Activated CD8-positive, alpha-beta memory T cell treated with anti-CD3 and anti-CD28 coated beads, Interleukin-2, amount 50 U/mL, for 1 hour (primary cell): Measurements from ENCODE around the gene PIP4K2B.
"Not testable (repeated sequence)": the region's sequence is repeated elsewhere in the genome, so short reads cannot be mapped to it uniquely, and the experiment has no call there.

Experiments
- DNase-seq: peaks from one replicate; pipeline ENCODE4 v3.0.0-alpha.2; 2020; ENCODE audit errors: extremely low read depth

Gene PIP4K2B

DNA sequence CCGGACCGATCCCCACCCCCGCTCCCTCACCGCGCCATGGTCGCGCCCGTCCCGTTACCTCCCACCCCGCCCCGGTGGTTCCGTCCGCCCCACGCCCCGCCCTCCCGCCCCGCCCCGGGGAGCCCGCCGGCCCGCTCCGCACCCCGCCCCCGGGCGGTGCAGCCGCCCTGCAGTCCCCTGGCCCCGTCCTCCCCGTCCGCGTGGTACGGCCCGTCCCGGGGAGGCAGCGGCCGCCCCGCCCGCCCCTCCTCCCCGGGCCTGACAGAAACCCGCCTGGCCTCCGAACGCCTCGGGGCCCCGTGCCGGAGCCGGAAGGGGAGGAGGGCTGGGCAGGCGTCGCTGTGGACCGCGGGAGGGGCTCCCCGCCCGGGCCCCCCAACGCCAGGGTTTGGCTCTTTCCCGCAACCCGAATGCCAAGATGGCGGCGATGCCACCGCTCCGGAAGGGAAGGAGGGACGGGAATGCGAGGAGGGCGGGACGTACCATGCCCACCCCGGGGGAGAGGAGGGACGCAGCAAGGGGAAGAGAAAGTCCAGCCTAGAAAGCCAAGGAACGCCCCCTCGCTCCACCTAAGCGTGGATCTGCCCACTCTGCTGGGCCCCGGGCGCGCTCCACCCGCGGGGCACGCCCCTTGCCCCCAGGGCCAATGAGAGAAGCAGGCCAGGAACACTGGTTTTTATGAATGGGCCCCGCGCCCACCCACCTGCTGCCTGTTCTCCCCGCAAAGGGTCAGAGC, at the start of gene PIP4K2B:
TSS of gene PIP4K2B (minus strand) at position 56 of the 736 bp plus-strand sequence. CDS start 132 bp downstream, outside the sequence.
- DNase-seq, result peak; percentile 56

GRCh38 chr17:38848557-38848891, 49.2 kb upstream of the PIP4K2B start:
- DNase-seq, result no peak

GRCh38 chr17:38844261-38844757, 45.0 kb upstream of the PIP4K2B start:
- DNase-seq, result no peak

DNA sequence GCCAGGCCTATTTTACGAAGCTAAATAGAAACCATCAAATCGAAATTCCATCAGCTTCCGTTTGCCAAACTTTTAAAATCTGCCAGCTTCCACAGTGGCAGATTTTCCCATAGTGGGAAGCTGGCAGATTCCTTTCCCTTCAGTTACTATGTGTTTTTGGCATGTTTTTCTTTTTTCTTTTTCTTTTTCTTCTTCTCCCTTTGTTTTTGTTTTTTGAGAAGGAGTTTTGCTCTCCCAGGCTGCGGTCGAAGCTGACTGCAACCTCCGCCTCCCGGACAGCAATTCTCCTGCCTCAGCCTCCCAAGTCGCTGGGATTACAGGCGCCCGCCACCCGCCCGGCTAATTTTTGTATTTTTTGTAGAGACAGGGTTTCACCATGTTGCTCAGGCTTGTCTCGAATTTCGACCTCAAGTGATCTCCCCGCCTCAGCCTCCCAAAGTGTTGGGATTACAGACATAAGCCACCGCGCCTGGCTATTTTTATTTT, 26.4 kb upstream of the PIP4K2B start:
- DNase-seq, result no peak

- DNase-seq, result peak; percentile 77
These were observed 25.8 kb upstream of the PIP4K2B start, which contains the start of gene CWC25 for GRCh38 chr17:38824899-38825761. Gene CWC25 (minus strand): TSS chr17:38825321. CDS start chr17:38825183, 138 bp downstream.

- no peak for DNase-seq
These were observed 16.3 kb upstream of the PIP4K2B start for GRCh38 chr17:38815576-38816193.

GRCh38 chr17:38809828-38810227, 10.5 kb upstream of the PIP4K2B start:
- no peak for DNase-seq

GRCh38 chr17:38800237-38800760, 943 bp upstream of the PIP4K2B start:
- DNase-seq, result no peak

DNA sequence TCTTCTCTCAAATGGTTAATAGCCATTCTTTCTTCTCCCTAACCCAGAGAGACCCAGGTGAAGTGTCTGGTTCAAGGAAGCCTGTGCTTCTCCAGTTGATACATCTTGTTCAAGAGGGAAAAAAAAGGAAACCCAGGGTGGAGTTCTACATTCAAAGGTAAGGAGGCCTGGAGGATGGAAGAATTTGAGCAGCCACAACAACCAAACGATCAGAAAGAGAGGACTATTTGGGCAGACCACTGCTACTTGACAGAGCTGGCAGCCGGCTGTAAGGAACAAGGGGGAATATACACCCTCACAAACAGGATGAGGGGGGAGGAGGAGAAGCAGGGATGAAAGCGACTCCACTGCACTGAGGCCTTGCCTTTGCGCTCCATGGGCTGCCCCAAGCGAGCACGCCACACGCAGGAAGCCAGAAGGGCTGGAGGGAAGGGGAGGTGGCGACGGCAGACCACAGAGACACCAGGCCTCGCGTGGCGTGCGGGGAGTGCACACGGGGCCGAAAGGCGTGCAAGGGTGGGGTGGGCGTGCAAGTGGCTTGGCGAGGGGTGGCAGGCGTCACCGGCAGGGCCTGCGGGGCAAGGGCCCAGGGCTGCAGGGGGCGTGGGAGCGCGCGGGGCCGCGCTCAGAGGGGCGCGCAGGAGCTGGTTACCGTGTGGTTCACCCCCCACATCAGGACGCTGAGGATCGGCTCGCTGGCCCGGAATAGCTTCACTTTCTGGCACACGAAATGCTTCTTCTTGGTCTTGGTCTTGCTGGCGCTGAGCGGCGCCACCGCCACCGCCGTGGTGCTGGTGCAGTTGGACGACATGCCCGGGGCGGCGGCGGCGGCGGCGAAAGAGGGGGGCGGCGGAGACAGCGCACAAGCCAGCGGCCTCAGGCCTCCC, 499 bp downstream of the PIP4K2B start:
- DNase-seq, result no peak

- no peak for DNase-seq
These were observed 1.5 kb downstream of the PIP4K2B start for GRCh38 chr17:38797828-38798227.

- no peak for DNase-seq
These were observed 2.2 kb downstream of the PIP4K2B start for GRCh38 chr17:38797158-38797490.

- DNase-seq, result no peak
These were observed 2.8 kb downstream of the PIP4K2B start for GRCh38 chr17:38796451-38797157.

GRCh38 chr17:38794221-38794620, 5.1 kb downstream of the PIP4K2B start:
- no peak for DNase-seq

GRCh38 chr17:38791162-38791561, 8.2 kb downstream of the PIP4K2B start:
- DNase-seq, result no peak

DNA sequence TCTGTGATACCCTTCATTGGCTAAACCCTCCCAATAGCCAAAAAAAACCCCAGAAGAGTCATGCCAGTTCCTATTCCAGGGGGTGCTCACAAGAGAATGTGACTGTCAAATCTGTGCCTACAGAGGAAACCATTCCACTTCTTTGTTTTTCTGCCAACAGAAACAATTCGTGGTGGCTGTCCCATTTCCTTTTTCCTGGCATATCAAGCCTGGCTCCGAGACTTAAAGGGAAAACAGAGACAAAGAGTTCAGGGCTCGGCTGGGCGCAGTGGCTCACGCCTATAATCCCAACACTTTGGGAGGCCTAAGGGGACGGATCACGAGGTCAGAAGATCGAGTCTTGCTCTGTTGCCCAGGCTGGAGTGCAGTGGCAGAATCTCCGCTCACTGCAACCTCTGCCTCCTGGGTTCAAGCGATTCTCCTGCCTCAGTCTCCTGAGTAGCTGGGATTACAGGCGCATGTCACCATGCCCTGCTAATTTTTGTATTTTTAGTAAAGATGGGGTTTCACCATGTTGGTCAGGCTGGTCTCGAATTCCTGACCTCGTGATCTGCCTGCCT, 9.1 kb downstream of the PIP4K2B start:
- not testable (repeated sequence) for DNase-seq

GRCh38 chr17:38789185-38789584, 10.2 kb downstream of the PIP4K2B start:
- no peak for DNase-seq

DNA sequence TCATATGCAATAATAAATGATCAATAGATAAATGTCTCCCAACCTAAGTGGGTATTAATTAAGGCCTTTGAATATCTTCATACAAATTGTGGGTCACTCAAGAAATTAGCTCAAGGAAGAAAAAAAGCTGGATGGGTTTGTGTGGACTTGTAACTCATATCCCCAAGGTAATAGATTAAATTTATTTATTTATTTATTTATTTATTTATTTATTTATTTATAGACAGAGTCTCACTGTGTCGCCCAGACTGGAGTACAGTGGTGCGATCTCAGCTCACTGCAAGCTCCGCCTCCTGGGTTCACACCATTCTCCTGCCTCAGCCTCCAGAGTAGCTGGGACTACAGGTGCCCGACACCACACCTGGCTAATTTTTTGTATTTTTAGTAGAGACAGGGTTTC, 11.4 kb downstream of the PIP4K2B start:
- not testable (repeated sequence) for DNase-seq

GRCh38 chr17:38786372-38786771, 13.0 kb downstream of the PIP4K2B start:
- DNase-seq, result no peak

- DNase-seq, result no peak
These were observed 16.1 kb downstream of the PIP4K2B start for GRCh38 chr17:38783227-38783626.
